HepG2 (cell line): ENCODE measurements around the gene LAMC3. TPM values are rescaled to one million over a fixed set of nuclear protein-coding genes. Genes with fewer than 3 reads are reported as not detected.
"Not testable (repeated sequence)": the region's sequence is repeated elsewhere in the genome, so short reads cannot be mapped to it uniquely, and the experiment has no call there.

Experiments used
- ATAC-seq: fragments of 200-7000 bp; cut with Tn5 transposase; 3 replicates; pipeline ENCODE4 v1.9.1; 2020; ENCODE audit warnings: mild to moderate bottlenecking, moderate library complexity
- BruUV-seq: library from RNA; stranded (reverse); fragments of 400-500 nt; replicated peaks from 2 replicates; lab custom pipeline; 2021; lab: Mats Ljungman, UMichigan
- CTCF ChIA-PET: fragments of 300-600 bp; formaldehyde crosslinking; extraction: SDS; loops from one replicate; lab custom pipeline; 2021; ENCODE audit warnings: low total read pairs, inconsistent platforms, low intra/inter-chr PET ratio; lab: Yijun Ruan, JAX
- POLR2A ChIA-PET: fragments of 350-600 bp; sonication (Branson Sonifier 250); formaldehyde crosslinking; loops from one replicate; lab custom pipeline; 2020; ENCODE audit warnings: antibody characterized with exemption, inconsistent platforms; lab: Yijun Ruan, JAX
- DNase-seq: peaks from one replicate; pipeline ENCODE4 v3.0.0-alpha.2; 2015; ENCODE audit warnings: low spot score
- FAIRE-seq: peaks from 3 replicates; lab custom pipeline; 2011; peaks lifted over from hg19 to GRCh38; lab: Jason Lieb, UNC
- H2AFZ ChIP-seq: one replicate; pipeline ENCODE4 v1.6.1; 2011; ENCODE audit warnings: low read length, inconsistent platforms
- H3K27ac ChIP-seq: fragments of 300-600 bp; 3 replicates; pipeline ENCODE4 v1.8.0; 2011; ENCODE audit warnings: mixed run types, mild to moderate bottlenecking, mixed read lengths, low read length, inconsistent platforms; ENCODE audit not compliant: insufficient read depth; ENCODE audit errors: extremely low read length
- H3K27me3 ChIP-seq, 2 experiments: fragments of 200-600 bp in 1 of 2; 2 replicates in 1 of 2; 3 replicates in 1 of 2; pipeline versions ENCODE4 v1.6.0 to v1.8.0; 2011; ENCODE audit warnings: low read length in 2 of 2, mild to moderate bottlenecking in 2 of 2, moderate library complexity in 2 of 2, inconsistent platforms in 1 of 2; ENCODE audit not compliant: insufficient read depth in 2 of 2, control insufficient read depth in 1 of 2
- H3K36me3 ChIP-seq, 2 experiments: fragments of 200-600 bp in 1 of 2; replicated peaks in 1 of 2; 2 replicates in 1 of 2; 3 replicates in 1 of 2; pipeline versions ENCODE4 v1.5.1 to v1.8.0; 2011; ENCODE audit warnings: low read length in 2 of 2, inconsistent platforms in 1 of 2; ENCODE audit not compliant: insufficient read depth in 2 of 2, control insufficient read depth in 1 of 2
- H3K4me1 ChIP-seq: 2 replicates; pipeline ENCODE4 v1.5.1; 2012; ENCODE audit warnings: low read length, inconsistent platforms; ENCODE audit not compliant: insufficient read depth
- H3K4me2 ChIP-seq: 2 replicates; pipeline ENCODE4 v1.6.0; 2011; ENCODE audit warnings: low read depth, low read length, inconsistent platforms
- H3K4me3 ChIP-seq, 3 experiments: fragments of 200-600 bp in 1 of 3; sonication (generic), shearing (Covaris generic) in 1 of 3; replicated peaks in 1 of 3; 2 replicates each; pipeline ENCODE4 v1.5.1; 2011 to 2016; ENCODE audit warnings: low read length in 3 of 3, inconsistent platforms in 2 of 3, low read depth in 2 of 3, mild to moderate bottlenecking in 2 of 3, control low read depth in 1 of 3, mixed read lengths in 1 of 3; ENCODE audit not compliant: insufficient read depth in 1 of 3
- H3K79me2 ChIP-seq: one replicate; pipeline ENCODE4 v1.6.1; 2011; ENCODE audit warnings: low read length, inconsistent platforms; ENCODE audit not compliant: insufficient read depth
- H3K9ac ChIP-seq: 2 replicates; pipeline ENCODE4 v1.6.0; 2011; ENCODE audit warnings: mild to moderate bottlenecking, low read depth, low read length, inconsistent platforms; ENCODE audit not compliant: insufficient read depth
- H3K9me3 ChIP-seq: 2 replicates; pipeline ENCODE4 v1.5.1; 2012; ENCODE audit warnings: mild to moderate bottlenecking, low read length
- H4K20me1 ChIP-seq: 2 replicates; pipeline ENCODE4 v1.6.0; 2011; ENCODE audit warnings: inconsistent platforms, mild to moderate bottlenecking, low read length, moderate library complexity; ENCODE audit not compliant: insufficient read depth
- MEF2D ChIP-seq: sonication (generic); formaldehyde crosslinking; IDR thresholded peaks from 2 replicates; pipeline ENCODE4 v1.5.1; 2020; ENCODE audit warnings: mild to moderate bottlenecking, missing genetic modification reagents
- NFIB ChIP-seq: sonication (generic); formaldehyde crosslinking; IDR thresholded peaks from 2 replicates; pipeline ENCODE4 v1.9.0; 2021; ENCODE audit warnings: missing genetic modification reagents, mild to moderate bottlenecking, borderline replicate concordance
- ZNF589 ChIP-seq: sonication (generic); formaldehyde crosslinking; conservative IDR thresholded peaks from 2 replicates; pipeline ENCODE4 v1.8.0; 2022; ENCODE audit warnings: mild to moderate bottlenecking, moderate library complexity, missing genetic modification reagents
- ZNF777 ChIP-seq: sonication (generic); formaldehyde crosslinking; IDR thresholded peaks from 2 replicates; pipeline ENCODE4 v1.4.0; 2020; ENCODE audit warnings: missing genetic modification reagents
- ZSCAN9 ChIP-seq: IDR thresholded peaks from 2 replicates; pipeline ENCODE4 v1.6.1; 2016; ENCODE audit warnings: borderline replicate concordance
- WGBS: methylation state at CpG from one replicate; pipeline ENCODE4 v1.1.6; 2017; ENCODE audit warnings: low lambda C conversion rate; 5-methylcytosine and 5-hydroxymethylcytosine counted together
- in situ Hi-C: cut with HindIII; loops from 2 replicates; pipeline ENCODE4 v1.10.0; 2017; ENCODE audit warnings: low pct_unique_long_range_greater_than_20kb; ENCODE audit not compliant: extremely low pct_ligation_motif_present
- intact Hi-C: fragments of 100-400 bp; cut with micrococcal nuclease; formaldehyde crosslinking; loops from one replicate; pipeline ENCODE4 v1.10.0; 2022; ENCODE audit not compliant: unreplicated experiment
- polyA plus RNA-seq, 8 experiments: library from polyadenylated mRNA; depleted of rRNA in 3 of 8; stranded (reverse) in 7 of 8; unstranded in 1 of 8; fragments of >200 nt; fragmentation: Illumina TruSeq in 4 of 8; extraction: Trizol in 4 of 8; gene quantifications; 2 replicates each; pipeline versions ENCODE4 v1.2.1 to v1.2.3, GENCODE V29; 2011 to 2016; ENCODE audit warnings: low read depth in 4 of 8, missing spikeins in 1 of 8, mixed read lengths in 1 of 8; ENCODE audit not compliant: insufficient read depth in 1 of 8
- total RNA-seq, 5 experiments: library from RNA; depleted of rRNA; stranded (reverse); fragments of >200 nt; fragmentation: Illumina TruSeq; extraction: Trizol; gene quantifications; 2 replicates each; pipeline ENCODE4 v1.2.3, GENCODE V29; 2016; ENCODE audit warnings: low read depth in 1 of 5
- TF ChIP-seq, protein P1 (sequence below): sonication (generic); formaldehyde crosslinking; IDR thresholded peaks from 2 replicates; pipeline ENCODE4 v1.4.0; 2020; ENCODE audit warnings: missing genetic modification reagents, borderline replicate concordance
- TF ChIP-seq, protein P2 (sequence below): sonication (generic); formaldehyde crosslinking; IDR thresholded peaks from 2 replicates; pipeline ENCODE4 v1.4.0; 2020; ENCODE audit warnings: mild to moderate bottlenecking, missing genetic modification reagents, borderline replicate concordance

Gene LAMC3
- total and polyA plus RNA-seq, 2 of the 13 experiments (the other 11 are each of a cell fraction or from before 2014, with no cell fraction given), result 0.07 to 0.57 TPM

DNA sequence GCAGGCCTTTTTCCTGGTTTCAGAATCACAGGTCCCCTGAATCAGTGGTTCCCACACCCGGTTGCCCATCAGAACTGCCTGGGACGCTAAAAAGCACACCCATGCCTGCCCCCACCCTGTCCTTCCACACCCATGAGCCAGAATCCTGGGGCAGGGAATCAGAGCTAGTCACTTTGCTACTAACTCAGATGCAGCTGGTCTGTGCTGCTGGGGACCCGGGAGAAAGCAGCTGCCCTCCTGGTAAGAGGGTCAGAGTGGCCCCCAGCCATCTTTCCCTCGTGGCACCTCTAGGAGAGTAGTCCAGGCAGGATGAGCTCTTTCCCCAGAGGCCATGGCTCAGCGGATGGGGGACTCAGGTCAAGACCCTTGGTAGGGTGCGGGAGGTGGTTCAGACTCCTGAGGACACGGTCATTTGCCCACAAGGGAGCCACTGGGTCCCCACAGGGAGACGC lies 105.1 kb downstream of the LAMC3 start (continued):
- TF ChIP-seq, protein P1, sequence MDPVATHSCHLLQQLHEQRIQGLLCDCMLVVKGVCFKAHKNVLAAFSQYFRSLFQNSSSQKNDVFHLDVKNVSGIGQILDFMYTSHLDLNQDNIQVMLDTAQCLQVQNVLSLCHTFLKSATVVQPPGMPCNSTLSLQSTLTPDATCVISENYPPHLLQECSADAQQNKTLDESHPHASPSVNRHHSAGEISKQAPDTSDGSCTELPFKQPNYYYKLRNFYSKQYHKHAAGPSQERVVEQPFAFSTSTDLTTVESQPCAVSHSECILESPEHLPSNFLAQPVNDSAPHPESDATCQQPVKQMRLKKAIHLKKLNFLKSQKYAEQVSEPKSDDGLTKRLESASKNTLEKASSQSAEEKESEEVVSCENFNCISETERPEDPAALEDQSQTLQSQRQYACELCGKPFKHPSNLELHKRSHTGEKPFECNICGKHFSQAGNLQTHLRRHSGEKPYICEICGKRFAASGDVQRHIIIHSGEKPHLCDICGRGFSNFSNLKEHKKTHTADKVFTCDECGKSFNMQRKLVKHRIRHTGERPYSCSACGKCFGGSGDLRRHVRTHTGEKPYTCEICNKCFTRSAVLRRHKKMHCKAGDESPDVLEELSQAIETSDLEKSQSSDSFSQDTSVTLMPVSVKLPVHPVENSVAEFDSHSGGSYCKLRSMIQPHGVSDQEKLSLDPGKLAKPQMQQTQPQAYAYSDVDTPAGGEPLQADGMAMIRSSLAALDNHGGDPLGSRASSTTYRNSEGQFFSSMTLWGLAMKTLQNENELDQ (CRISPR knock-in tag), result no peak

- intact Hi-C loops, H3K4me3 ChIP-seq, H2AFZ ChIP-seq, FAIRE-seq, H3K9ac ChIP-seq, H3K79me2 ChIP-seq, H3K9me3 ChIP-seq, CTCF ChIA-PET, BruUV-seq, H3K4me2 ChIP-seq, H3K36me3 ChIP-seq, H3K27me3 ChIP-seq, DNase-seq, POLR2A ChIA-PET, H3K27ac ChIP-seq, H4K20me1 ChIP-seq, in situ Hi-C loops, ATAC-seq: not testable (repeated sequence)
- H3K4me1 ChIP-seq, result peaks cover 17% of the 10 kb centered on the region
- 97% methylated on average over 6 of the region's 6 CpGs for WGBS
Measured at GRCh38 chr9:131115360-131115742, 106.4 kb downstream of the LAMC3 start.

DNA sequence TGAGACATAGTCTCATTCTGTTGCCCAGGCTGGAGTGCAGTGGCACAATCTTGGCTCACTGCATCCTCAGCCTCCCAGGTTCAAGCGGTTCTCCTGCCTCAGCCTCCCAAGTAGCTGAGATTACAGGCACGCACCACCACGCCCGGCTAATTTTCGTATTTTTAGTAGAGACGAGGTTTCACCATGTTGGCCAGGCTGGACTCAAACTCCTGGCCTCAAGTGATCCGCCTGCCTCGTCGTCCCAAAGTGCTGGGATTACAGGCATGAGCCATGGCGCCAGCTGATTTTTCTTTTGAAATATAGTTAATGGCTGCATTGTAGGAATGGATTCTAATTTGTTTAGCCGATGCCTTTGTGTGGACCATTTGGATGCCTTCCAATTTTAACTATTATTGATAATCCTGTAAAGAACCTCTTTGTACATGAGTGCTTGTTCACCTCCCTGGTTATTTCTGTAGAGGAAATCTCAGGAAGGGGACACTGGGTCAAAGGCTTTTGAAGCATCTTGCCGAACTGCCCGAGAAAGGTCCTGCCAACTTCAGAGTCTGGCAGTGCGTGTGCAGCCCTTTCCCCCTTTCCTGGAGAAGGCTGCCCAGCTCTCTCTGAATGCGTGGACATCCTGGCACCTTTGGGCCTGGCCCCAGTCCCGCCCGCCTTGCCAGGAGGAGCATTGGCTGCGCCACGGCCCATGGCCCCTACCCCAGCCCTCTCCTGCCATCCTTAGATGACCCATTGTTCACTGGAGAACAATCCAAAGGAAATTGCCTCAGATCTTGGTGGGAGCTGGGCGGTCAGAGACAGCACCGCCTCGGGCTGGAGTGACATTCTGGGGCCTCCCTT lies 107.5 kb downstream of the LAMC3 start:
- BruUV-seq, result no TSS peak
- POLR2A ChIA-PET, result no interaction called here
- 97% methylated on average over 20 of the region's 22 CpGs for WGBS
- Histone ChIP-seq H4K20me1 (no peaks in the 10 kb centered on the region), H2AFZ (no peak overlapping the region), H3K27ac (no peak overlapping the region), H3K9me3 (no peaks in the 10 kb centered on the region), H3K79me2 (no peaks in the 10 kb centered on the region), H3K4me3 (no peak overlapping the region), H3K4me1 (peaks cover 21% of the 10 kb centered on the region), H3K4me2 (no peak overlapping the region), H3K36me3 (peaks cover 1 to 5% of the 10 kb centered on the region in 2 experiments; a peak in 1 of 5 replicates), H3K9ac (no peak overlapping the region), H3K27me3 (peaks cover 0 to 3% of the 10 kb centered on the region in 2 experiments; a peak in 1 of 5 replicates)
- in situ Hi-C loops (no loop called here), intact Hi-C loops (no loop called here)
- CTCF ChIA-PET, result no interaction called here
- DNase-seq (no peak), ATAC-seq (no peak), FAIRE-seq (no peak)
- no peak for TF ChIP-seq ZSCAN9
- no peak for TF ChIP-seq ZNF589
- no peak for TF ChIP-seq MEF2D
- no peak for TF ChIP-seq NFIB (CRISPR knock-in tag)
- TF ChIP-seq, protein P2, sequence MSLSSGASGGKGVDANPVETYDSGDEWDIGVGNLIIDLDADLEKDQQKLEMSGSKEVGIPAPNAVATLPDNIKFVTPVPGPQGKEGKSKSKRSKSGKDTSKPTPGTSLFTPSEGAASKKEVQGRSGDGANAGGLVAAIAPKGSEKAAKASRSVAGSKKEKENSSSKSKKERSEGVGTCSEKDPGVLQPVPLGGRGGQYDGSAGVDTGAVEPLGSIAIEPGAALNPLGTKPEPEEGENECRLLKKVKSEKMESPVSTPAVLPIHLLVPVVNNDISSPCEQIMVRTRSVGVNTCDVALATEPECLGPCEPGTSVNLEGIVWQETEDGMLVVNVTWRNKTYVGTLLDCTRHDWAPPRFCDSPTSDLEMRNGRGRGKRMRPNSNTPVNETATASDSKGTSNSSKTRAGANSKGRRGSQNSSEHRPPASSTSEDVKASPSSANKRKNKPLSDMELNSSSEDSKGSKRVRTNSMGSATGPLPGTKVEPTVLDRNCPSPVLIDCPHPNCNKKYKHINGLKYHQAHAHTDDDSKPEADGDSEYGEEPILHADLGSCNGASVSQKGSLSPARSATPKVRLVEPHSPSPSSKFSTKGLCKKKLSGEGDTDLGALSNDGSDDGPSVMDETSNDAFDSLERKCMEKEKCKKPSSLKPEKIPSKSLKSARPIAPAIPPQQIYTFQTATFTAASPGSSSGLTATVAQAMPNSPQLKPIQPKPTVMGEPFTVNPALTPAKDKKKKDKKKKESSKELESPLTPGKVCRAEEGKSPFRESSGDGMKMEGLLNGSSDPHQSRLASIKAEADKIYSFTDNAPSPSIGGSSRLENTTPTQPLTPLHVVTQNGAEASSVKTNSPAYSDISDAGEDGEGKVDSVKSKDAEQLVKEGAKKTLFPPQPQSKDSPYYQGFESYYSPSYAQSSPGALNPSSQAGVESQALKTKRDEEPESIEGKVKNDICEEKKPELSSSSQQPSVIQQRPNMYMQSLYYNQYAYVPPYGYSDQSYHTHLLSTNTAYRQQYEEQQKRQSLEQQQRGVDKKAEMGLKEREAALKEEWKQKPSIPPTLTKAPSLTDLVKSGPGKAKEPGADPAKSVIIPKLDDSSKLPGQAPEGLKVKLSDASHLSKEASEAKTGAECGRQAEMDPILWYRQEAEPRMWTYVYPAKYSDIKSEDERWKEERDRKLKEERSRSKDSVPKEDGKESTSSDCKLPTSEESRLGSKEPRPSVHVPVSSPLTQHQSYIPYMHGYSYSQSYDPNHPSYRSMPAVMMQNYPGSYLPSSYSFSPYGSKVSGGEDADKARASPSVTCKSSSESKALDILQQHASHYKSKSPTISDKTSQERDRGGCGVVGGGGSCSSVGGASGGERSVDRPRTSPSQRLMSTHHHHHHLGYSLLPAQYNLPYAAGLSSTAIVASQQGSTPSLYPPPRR, result no peak
- TF ChIP-seq ZNF777, result no peak
